ENCODE data around the gene ACAD9.

GRCh38 chr3:128873244-128874022 is 6.0 kb upstream of the ACAD9 start:
- no peak for TF ChIP-seq ZNF274 (IDR thresholded peaks at IDR 0.05; ENCODE audit: low read depth, low read length)
- no peak for TF ChIP-seq YY1 (IDR thresholded peaks at IDR 0.05; ENCODE audit: insufficient read depth, insufficient read length)
